ENCODE measurements around the gene RNF6. TPM values are rescaled to one million over a fixed set of nuclear protein-coding genes. Genes with fewer than 3 reads are reported as not detected.

Gene RNF6
- total RNA-seq, 1 experiment from 2014 or later = 47.6 TPM

- no peak for DNase-seq (ENCODE audit: low read depth)
Measured at GRCh38 chr13:26227166-26227971, 5.3 kb upstream of the RNF6 start.

GRCh38 chr13:26225896-26226617, 3.9 kb upstream of the RNF6 start:
- DNase-seq (ENCODE audit: low read depth) = no peak

- no peak for DNase-seq (ENCODE audit: low read depth)
Measured at GRCh38 chr13:26222520-26223046, 469 bp upstream of the RNF6 start.

GRCh38 chr13:26221399-26221720, 754 bp downstream of the RNF6 start:
- DNase-seq (ENCODE audit: low read depth) = no peak

- DNase-seq (ENCODE audit: low read depth) = peak; percentile 57
Measured at GRCh38 chr13:26220575-26220974, 1.5 kb downstream of the RNF6 start.

GRCh38 chr13:26219726-26220125, 2.4 kb downstream of the RNF6 start:
- peak; percentile 32 for DNase-seq (ENCODE audit: low read depth)

- no peak for DNase-seq (ENCODE audit: low read depth)
Measured at GRCh38 chr13:26216042-26216441, 6.1 kb downstream of the RNF6 start.

- DNase-seq (ENCODE audit: low read depth) = no peak
Measured at GRCh38 chr13:26213982-26214381, 8.1 kb downstream of the RNF6 start.

- DNase-seq (ENCODE audit: low read depth) = no peak
Measured at GRCh38 chr13:26213345-26213744, 8.8 kb downstream of the RNF6 start.

GRCh38 chr13:26208287-26208686, 13.8 kb downstream of the RNF6 start:
- DNase-seq (ENCODE audit: low read depth) = no peak

GRCh38 chr13:26202365-26202972, 19.6 kb downstream of the RNF6 start:
- peak; percentile 9 for DNase-seq (ENCODE audit: low read depth)

- DNase-seq (ENCODE audit: low read depth) = no peak
Measured at GRCh38 chr13:26200811-26201210, 21.3 kb downstream of the RNF6 start.

GRCh38 chr13:26198116-26198515, 24.0 kb downstream of the RNF6 start:
- no peak for DNase-seq (ENCODE audit: low read depth)

GRCh38 chr13:26197298-26197697, 24.8 kb downstream of the RNF6 start:
- no peak for DNase-seq (ENCODE audit: low read depth)

- no peak for DNase-seq (ENCODE audit: low read depth)
Measured at GRCh38 chr13:26186995-26187394, 35.1 kb downstream of the RNF6 start.

GRCh38 chr13:26186118-26186870, 35.8 kb downstream of the RNF6 start:
- peak; percentile 82 for DNase-seq (ENCODE audit: low read depth)

GRCh38 chr13:26185720-26186117, 36.4 kb downstream of the RNF6 start:
- no peak for DNase-seq (ENCODE audit: low read depth)

GRCh38 chr13:26184791-26185250, 37.3 kb downstream of the RNF6 start:
- peak; percentile 58 for DNase-seq (ENCODE audit: low read depth)

GRCh38 chr13:26183416-26183815, 38.7 kb downstream of the RNF6 start:
- DNase-seq (ENCODE audit: low read depth) = no peak

GRCh38 chr13:26179344-26179743, 42.8 kb downstream of the RNF6 start:
- no peak for DNase-seq (ENCODE audit: low read depth)

- no peak for DNase-seq (ENCODE audit: low read depth)
Measured at GRCh38 chr13:26168835-26169234, 53.3 kb downstream of the RNF6 start.

Data from LHCN-M2 (cell line).